ENCODE measurements around the gene SARS2.
"Not testable (repeated sequence)": the region's sequence is repeated elsewhere in the genome, so short reads cannot be mapped to it uniquely, and the experiment has no call there.

Gene SARS2

DNA sequence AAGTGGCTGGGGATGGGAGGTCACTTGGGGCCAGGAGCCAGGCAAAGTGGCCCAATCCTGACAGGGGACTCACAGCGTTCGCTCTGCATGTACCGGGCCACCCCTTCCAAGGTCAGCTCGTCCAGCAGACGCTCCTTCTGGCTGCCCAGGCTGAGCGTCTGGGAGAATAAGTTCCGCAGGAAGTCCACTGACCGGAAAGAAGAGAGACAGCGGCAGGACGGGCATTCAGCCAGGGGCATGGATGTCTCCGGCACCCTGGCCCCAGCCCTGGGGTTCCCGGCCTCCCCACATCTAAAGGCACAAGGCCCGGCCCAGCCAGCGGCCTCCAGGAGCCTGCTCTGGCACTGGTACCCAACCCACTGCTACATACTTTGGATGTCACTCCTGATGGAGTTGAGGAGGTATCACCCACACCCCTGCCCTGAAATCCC is 37.2 kb downstream of the SARS2 start:
- FAIRE-seq (no peak), DNase-seq (ENCODE audit: low spot score) (no peak)

- FAIRE-seq (no peak), DNase-seq (ENCODE audit: low spot score) (no peak)
Observed at GRCh38 chr19:38892841-38893240, 37.7 kb downstream of the SARS2 start.

- no peak for FAIRE-seq
- DNase-seq (ENCODE audit: low spot score): no peak
Observed at GRCh38 chr19:38891771-38892170, 38.8 kb downstream of the SARS2 start.

- no peak for FAIRE-seq
Observed at GRCh38 chr19:38890686-38891085, 39.9 kb downstream of the SARS2 start.

GRCh38 chr19:38889803-38890202 is 40.8 kb downstream of the SARS2 start:
- FAIRE-seq (no peak), DNase-seq (ENCODE audit: low spot score) (no peak)

More at GRCh38 chr19:38890686-38891085, 39.9 kb downstream of the SARS2 start:
- DNase-seq (ENCODE audit: low spot score): no peak

DNA sequence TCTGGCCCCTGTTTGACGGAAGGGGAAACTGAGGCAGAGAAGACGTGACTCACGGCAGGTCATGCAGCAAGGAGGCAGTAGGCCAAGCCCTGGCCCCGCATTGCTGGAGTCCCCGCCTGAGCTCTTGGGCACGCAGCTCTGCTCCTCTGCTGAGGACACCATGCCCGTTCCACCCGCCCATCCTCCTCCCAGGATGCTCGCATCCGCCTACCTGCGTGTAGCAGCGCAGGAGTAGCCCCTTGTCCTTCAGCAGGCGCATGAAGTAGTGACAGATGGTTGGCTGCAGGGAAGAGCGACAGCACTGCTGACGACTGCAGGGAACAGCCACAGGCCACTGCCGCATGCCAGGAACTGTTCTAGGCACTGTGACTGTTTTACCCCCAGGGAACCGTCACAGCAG is 41.7 kb downstream of the SARS2 start:
- no peak for FAIRE-seq

GRCh38 chr19:38884691-38885090 is 45.9 kb downstream of the SARS2 start:
- FAIRE-seq; DNase-seq (ENCODE audit: low spot score): not testable (repeated sequence)

More for the DNA sequence above, 41.7 kb downstream of the SARS2 start:
- no peak for DNase-seq (ENCODE audit: low spot score)

DNA sequence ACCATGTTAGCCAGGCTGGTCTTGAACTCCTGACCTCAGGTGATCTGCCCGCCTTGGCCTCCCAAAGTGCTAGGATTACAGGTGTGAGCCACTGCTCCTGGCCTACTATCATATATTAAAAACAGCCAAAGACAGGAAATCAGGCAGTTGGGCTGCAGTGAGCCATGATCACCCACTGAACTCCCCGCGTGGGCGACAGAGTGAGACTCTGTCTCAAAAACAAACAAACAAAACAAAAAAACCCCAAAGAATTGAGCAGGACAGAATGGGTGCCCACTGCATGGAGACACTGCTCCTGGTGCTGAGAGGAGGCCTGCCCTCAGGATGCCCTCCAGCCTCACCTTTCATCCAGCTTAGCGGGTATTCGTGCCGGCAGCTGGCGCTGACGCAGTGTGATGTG is 47.3 kb downstream of the SARS2 start:
- DNase-seq (ENCODE audit: low spot score): no peak
- no peak for FAIRE-seq

GRCh38 chr19:38880882-38881609 is 49.5 kb downstream of the SARS2 start:
- no peak for FAIRE-seq
- DNase-seq (ENCODE audit: low spot score): no peak

- no peak for FAIRE-seq
- no peak for DNase-seq (ENCODE audit: low spot score)
Observed at GRCh38 chr19:38880076-38880881, 50.3 kb downstream of the SARS2 start.

DNA sequence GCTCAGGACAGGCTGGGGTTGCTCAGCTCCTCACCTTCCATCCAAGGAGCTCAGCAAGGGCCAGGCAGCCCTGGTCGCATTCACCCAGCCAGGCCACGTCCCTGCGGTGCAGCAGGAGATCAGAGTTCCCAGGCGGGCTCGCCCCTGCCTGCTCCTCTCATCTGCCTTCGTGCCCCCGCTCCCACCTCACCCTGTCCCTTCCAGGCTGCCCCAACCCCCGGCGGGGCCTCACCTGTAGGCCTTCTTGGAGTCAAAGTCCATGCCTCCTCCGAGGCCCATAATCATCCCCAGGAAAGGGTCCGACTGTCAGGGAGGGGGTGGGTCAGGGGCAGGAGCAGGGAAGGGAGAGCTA is 51.2 kb downstream of the SARS2 start:
- no peak for FAIRE-seq
- DNase-seq (ENCODE audit: low spot score): no peak

- DNase-seq (ENCODE audit: low spot score) (no peak), FAIRE-seq (no peak)
Observed at GRCh38 chr19:38878575-38879399, 51.8 kb downstream of the SARS2 start.

- DNase-seq (ENCODE audit: low spot score) (no peak), FAIRE-seq (no peak)
Observed at GRCh38 chr19:38877781-38878574, 52.6 kb downstream of the SARS2 start, which contains the start of gene RINL. Gene RINL, minus strand, starts transcription at chr19:38878275. Its CDS starts 1,533 bp downstream, at chr19:38876742.

DNA sequence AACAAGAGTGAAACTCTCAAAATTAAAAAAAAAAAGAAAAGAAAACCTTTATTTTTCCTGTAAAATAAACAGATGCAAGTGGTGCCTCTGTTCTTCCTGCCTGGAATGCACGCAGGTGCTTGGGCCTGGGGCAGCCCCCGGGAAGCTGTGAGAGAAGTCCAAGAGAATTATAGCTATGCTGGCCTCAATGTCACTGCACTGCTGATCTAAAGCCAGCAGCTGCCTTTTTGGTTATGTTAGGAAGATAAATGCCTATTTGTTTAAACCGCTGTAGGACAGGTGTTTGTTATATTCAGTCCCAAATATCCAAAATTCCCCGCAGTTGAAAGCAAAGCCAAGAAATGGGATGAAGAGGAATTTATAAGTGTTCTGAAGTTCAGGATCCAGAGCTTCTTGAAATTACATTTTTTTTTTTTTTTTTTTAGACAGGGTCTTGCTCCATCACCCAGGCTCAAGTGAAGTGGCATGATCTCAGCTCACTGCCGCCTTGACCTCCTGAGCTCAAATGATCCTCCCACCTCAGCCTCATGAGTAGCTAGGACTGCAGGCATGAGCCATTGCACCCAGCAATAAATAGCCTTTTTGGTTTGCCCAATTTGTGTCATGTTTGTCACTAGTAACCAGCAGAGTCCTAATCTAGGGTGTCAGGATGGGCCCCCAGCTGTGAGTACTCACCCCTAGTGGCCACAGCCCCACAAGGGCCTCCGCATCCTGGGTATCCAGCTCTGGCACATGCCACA is 54.7 kb downstream of the SARS2 start:
- FAIRE-seq (no peak), DNase-seq (ENCODE audit: low spot score) (no peak)

- DNase-seq (ENCODE audit: low spot score); FAIRE-seq: not testable (repeated sequence)
Observed at GRCh38 chr19:38873400-38873799, 57.2 kb downstream of the SARS2 start.

- DNase-seq (ENCODE audit: low spot score) (no peak), FAIRE-seq (no peak)
Observed at GRCh38 chr19:38870612-38871011, 60.0 kb downstream of the SARS2 start.

GRCh38 chr19:38869836-38870607 is 60.5 kb downstream of the SARS2 start:
- FAIRE-seq (no peak), DNase-seq (ENCODE audit: low spot score) (peak; percentile 8)

- FAIRE-seq: no peak
- DNase-seq (ENCODE audit: low spot score): no peak
Observed at GRCh38 chr19:38869160-38869835, 61.3 kb downstream of the SARS2 start.

- no peak for FAIRE-seq
- no peak for DNase-seq (ENCODE audit: low spot score)
Observed at GRCh38 chr19:38868551-38868950, 62.0 kb downstream of the SARS2 start.

Data from RCC 7860 (cell line).